GM10248 (cell line): ENCODE measurements around the gene ATP2A3.

Source experiments
- CTCF ChIA-PET: fragments of 300-600 bp; sonication (Branson Sonifier 250); formaldehyde crosslinking; extraction: SDS; loops from one replicate; lab custom pipeline; 2021; ENCODE audit warnings: antibody characterized with exemption; lab: Yijun Ruan, JAX
- POLR2A ChIA-PET: fragments of 350-650 bp; sonication (Branson Sonifier 250); formaldehyde crosslinking; extraction: SDS; loops from one replicate; lab custom pipeline; 2020; ENCODE audit warnings: antibody characterized with exemption; lab: Yijun Ruan, JAX
- DNase-seq: peaks from one replicate; pipeline ENCODE4 v3.0.0; 2012; ENCODE audit errors: extremely low spot score
- CTCF ChIP-seq: IDR thresholded peaks from 2 replicates; pipeline ENCODE4 v1.5.1; 2012; ENCODE audit warnings: mild to moderate bottlenecking, low read depth; ENCODE audit errors: extremely low read depth, missing control alignments, control extremely low read depth

ATP2A3 gene

GRCh38 chr17:3929764-3930163 lies 34.5 kb downstream of the ATP2A3 start:
- POLR2A ChIA-PET, result no interaction called here
- no peak for TF ChIP-seq CTCF
- CTCF ChIA-PET, result no interaction called here
- DNase-seq, result no peak

- no peak for DNase-seq
- no peak for TF ChIP-seq CTCF
- CTCF ChIA-PET, result interaction anchor here (0.7 to 2.1 kb wide), 2 partner anchors 13 to 15 kb away, joined by 3 to 8 read pairs; partner anchors contain the start of gene P2RX1
- POLR2A ChIA-PET, result no interaction called here
Measured at GRCh38 chr17:3929181-3929580, 35.1 kb downstream of the ATP2A3 start.

- no peak for TF ChIP-seq CTCF
- no peak for DNase-seq
- ChIA-PET CTCF (interaction anchor here (1.0 to 2.1 kb wide), 3 partner anchors 12 to 146 kb away, joined by 3 to 8 read pairs (median 4); partner anchors contain the start of gene P2RX1), POLR2A (no interaction called here)
Measured at GRCh38 chr17:3928406-3928805, 35.8 kb downstream of the ATP2A3 start.

- ChIA-PET POLR2A (no interaction called here), CTCF (interaction anchor here (0.9 to 2.1 kb wide), 4 partner anchors 12 to 146 kb away, joined by 3 to 8 read pairs (median 4); partner anchors contain the start of gene P2RX1)
- TF ChIP-seq CTCF, result no peak
- DNase-seq, result no peak
Measured at GRCh38 chr17:3927628-3928340, 36.5 kb downstream of the ATP2A3 start.

GRCh38 chr17:3926860-3927627 lies 37.2 kb downstream of the ATP2A3 start:
- CTCF ChIA-PET, result interaction anchor here (0.9 to 6.8 kb wide), 5 partner anchors 11 to 147 kb away, joined by 3 to 50 read pairs (median 4); partner anchors contain the start of gene P2RX1
- DNase-seq, result no peak
- POLR2A ChIA-PET, result no interaction called here
- TF ChIP-seq CTCF, result no peak

GRCh38 chr17:3925684-3926485 lies 38.4 kb downstream of the ATP2A3 start:
- ChIA-PET POLR2A (no interaction called here), CTCF (interaction anchor here (6.8 kb wide), 1 partner anchor 12 kb away, joined by 50 read pairs; the partner anchor contains the start of gene P2RX1)
- no peak for TF ChIP-seq CTCF
- DNase-seq, result no peak
